ENCODE measurements around the gene LANCL2.
"Not testable (repeated sequence)": the region's sequence is repeated elsewhere in the genome, so short reads cannot be mapped to it uniquely, and the experiment has no call there.

LANCL2 gene

DNA sequence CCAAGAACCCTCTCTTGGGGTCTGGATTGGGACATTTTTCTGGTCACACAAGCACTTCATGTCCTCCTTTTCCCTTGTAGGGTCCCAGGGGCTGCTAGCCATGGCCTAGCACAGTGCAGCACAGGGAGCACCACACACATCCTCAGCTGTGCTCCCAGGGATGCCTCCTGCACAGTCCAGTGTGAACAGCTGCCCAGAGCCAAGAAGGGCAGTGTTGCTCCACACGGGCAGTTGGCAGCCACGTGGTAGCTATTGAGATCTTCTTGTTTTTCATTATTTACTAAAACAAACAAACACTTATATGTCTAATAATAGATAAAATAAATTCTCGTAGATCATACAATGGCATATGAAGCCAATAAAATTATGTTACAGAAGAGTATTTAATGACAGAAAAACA lies 13.9 kb upstream of the LANCL2 start:
- Histone ChIP-seq H2BK15ac (ENCODE audit: low read depth, poor library complexity, severe bottlenecking) (no peak overlapping the region), H2BK120ac (ENCODE audit: low read depth, low read length) (no peak overlapping the region), H3K27ac (ENCODE audit: low read length, poor library complexity, severe bottlenecking) (no peak overlapping the region), H4K8ac (ENCODE audit: low read length) (no peak overlapping the region), H3K4me2 (ENCODE audit: low read length, poor library complexity, severe bottlenecking) (no peak overlapping the region), H2BK5ac (ENCODE audit: low read depth, low read length, poor library complexity, severe bottlenecking) (no peak overlapping the region), H3K9me3 (ENCODE audit: control insufficient read depth, low read length) (no peaks in the 10 kb centered on the region), H3K4me1 (ENCODE audit: control insufficient read depth, insufficient read depth, low read depth, low read length) (no peaks in the 10 kb centered on the region), H3K14ac (ENCODE audit: low read length in 2 of 2) (no peak overlapping the region), H3K36me3 (ENCODE audit: control insufficient read depth in 1 of 2, insufficient read depth in 2 of 2, low read depth in 1 of 2, low read length in 2 of 2) (no peaks in the 10 kb centered on the region), H3K27me3 (ENCODE audit: control insufficient read depth in 1 of 2, insufficient read depth in 1 of 2, low read length in 2 of 2) (no peaks in the 10 kb centered on the region), H4K91ac (ENCODE audit: low read length) (no peak overlapping the region), H2AK5ac (ENCODE audit: low read length, severe bottlenecking) (no peak overlapping the region), H2AFZ (ENCODE audit: low read depth, low read length) (no peak overlapping the region), H3K4ac (ENCODE audit: low read depth in 1 of 2, low read length in 2 of 2) (no peak overlapping the region), H2BK12ac (ENCODE audit: low read length in 2 of 2) (no peak overlapping the region), H3K9ac (ENCODE audit: low read length) (no peak overlapping the region), H3K23ac (ENCODE audit: low read length in 2 of 2) (no peak overlapping the region), H3K79me1 (replicated peaks; ENCODE audit: low read length, poor library complexity, severe bottlenecking) (no peaks in the 10 kb centered on the region), H3K4me3 (ENCODE audit: insufficient read depth in 1 of 2, low read depth in 1 of 2, low read length in 2 of 2) (no peak overlapping the region), H3K18ac (ENCODE audit: low read depth in 1 of 2, low read length in 2 of 2) (no peak overlapping the region)
- no CpG with 5 or more reads among the region's 3 CpGs for WGBS
- DNase-seq, result no peak

- not testable (repeated sequence) for H3K4me2 ChIP-seq (ENCODE audit: low read length, poor library complexity, severe bottlenecking); H2AFZ ChIP-seq (ENCODE audit: low read depth, low read length); H3K4me3 ChIP-seq (ENCODE audit: insufficient read depth in 1 of 2, low read depth in 1 of 2, low read length in 2 of 2); H3K9ac ChIP-seq (ENCODE audit: low read length); H3K23ac ChIP-seq (ENCODE audit: low read length in 2 of 2); H4K8ac ChIP-seq (ENCODE audit: low read length); H3K9me3 ChIP-seq (ENCODE audit: control insufficient read depth, low read length); H3K79me1 ChIP-seq (replicated peaks; ENCODE audit: low read length, poor library complexity, severe bottlenecking); H2BK12ac ChIP-seq (ENCODE audit: low read length in 2 of 2); H3K18ac ChIP-seq (ENCODE audit: low read depth in 1 of 2, low read length in 2 of 2); H2BK15ac ChIP-seq (ENCODE audit: low read depth, poor library complexity, severe bottlenecking); H2AK5ac ChIP-seq (ENCODE audit: low read length, severe bottlenecking); H2BK120ac ChIP-seq (ENCODE audit: low read depth, low read length); DNase-seq; H3K27me3 ChIP-seq (ENCODE audit: control insufficient read depth in 1 of 2, insufficient read depth in 1 of 2, low read length in 2 of 2); H3K27ac ChIP-seq (ENCODE audit: low read length, poor library complexity, severe bottlenecking); H3K4me1 ChIP-seq (ENCODE audit: control insufficient read depth, insufficient read depth, low read depth, low read length); H3K14ac ChIP-seq (ENCODE audit: low read length in 2 of 2); H2BK5ac ChIP-seq (ENCODE audit: low read depth, low read length, poor library complexity, severe bottlenecking); H3K36me3 ChIP-seq (ENCODE audit: control insufficient read depth in 1 of 2, insufficient read depth in 2 of 2, low read depth in 1 of 2, low read length in 2 of 2); H4K91ac ChIP-seq (ENCODE audit: low read length); H3K4ac ChIP-seq (ENCODE audit: low read depth in 1 of 2, low read length in 2 of 2)
- WGBS, result 96% methylated on average over 6 of the region's 6 CpGs
These were observed 12.2 kb upstream of the LANCL2 start for GRCh38 chr7:55352947-55353273.

GRCh38 chr7:55360486-55360885 lies 4.7 kb upstream of the LANCL2 start:
- Histone ChIP-seq H3K23ac (ENCODE audit: low read length in 2 of 2) (no peak overlapping the region), H2AFZ (ENCODE audit: low read depth, low read length) (no peak overlapping the region), H3K4ac (ENCODE audit: low read depth in 1 of 2, low read length in 2 of 2) (no peak overlapping the region), H3K27me3 (ENCODE audit: control insufficient read depth in 1 of 2, insufficient read depth in 1 of 2, low read length in 2 of 2) (peaks cover 8 to 15% of the 10 kb centered on the region in 2 experiments), H2AK5ac (ENCODE audit: low read length, severe bottlenecking) (no peak overlapping the region), H3K4me2 (ENCODE audit: low read length, poor library complexity, severe bottlenecking) (no peak overlapping the region), H2BK120ac (ENCODE audit: low read depth, low read length) (no peak overlapping the region), H2BK5ac (ENCODE audit: low read depth, low read length, poor library complexity, severe bottlenecking) (no peak overlapping the region), H3K4me3 (ENCODE audit: insufficient read depth in 1 of 2, low read depth in 1 of 2, low read length in 2 of 2) (no peak overlapping the region), H3K9ac (ENCODE audit: low read length) (no peak overlapping the region), H3K9me3 (ENCODE audit: control insufficient read depth, low read length) (peaks cover 12% of the 10 kb centered on the region), H4K91ac (ENCODE audit: low read length) (no peak overlapping the region), H2BK12ac (ENCODE audit: low read length in 2 of 2) (no peak overlapping the region), H4K8ac (ENCODE audit: low read length) (no peak overlapping the region), H3K4me1 (ENCODE audit: control insufficient read depth, insufficient read depth, low read depth, low read length) (peaks cover 2% of the 10 kb centered on the region), H3K79me1 (replicated peaks; ENCODE audit: low read length, poor library complexity, severe bottlenecking) (peaks cover 3% of the 10 kb centered on the region), H2BK15ac (ENCODE audit: low read depth, poor library complexity, severe bottlenecking) (no peak overlapping the region), H3K18ac (ENCODE audit: low read depth in 1 of 2, low read length in 2 of 2) (no peak overlapping the region), H3K36me3 (ENCODE audit: control insufficient read depth in 1 of 2, insufficient read depth in 2 of 2, low read depth in 1 of 2, low read length in 2 of 2) (peaks cover 0 to under 1% of the 10 kb centered on the region in 2 experiments), H3K14ac (ENCODE audit: low read length in 2 of 2) (no peak overlapping the region), H3K27ac (ENCODE audit: low read length, poor library complexity, severe bottlenecking) (no peak overlapping the region)
- WGBS, result 71% methylated on average over 2 of the region's 2 CpGs
- DNase-seq, result no peak

DNA sequence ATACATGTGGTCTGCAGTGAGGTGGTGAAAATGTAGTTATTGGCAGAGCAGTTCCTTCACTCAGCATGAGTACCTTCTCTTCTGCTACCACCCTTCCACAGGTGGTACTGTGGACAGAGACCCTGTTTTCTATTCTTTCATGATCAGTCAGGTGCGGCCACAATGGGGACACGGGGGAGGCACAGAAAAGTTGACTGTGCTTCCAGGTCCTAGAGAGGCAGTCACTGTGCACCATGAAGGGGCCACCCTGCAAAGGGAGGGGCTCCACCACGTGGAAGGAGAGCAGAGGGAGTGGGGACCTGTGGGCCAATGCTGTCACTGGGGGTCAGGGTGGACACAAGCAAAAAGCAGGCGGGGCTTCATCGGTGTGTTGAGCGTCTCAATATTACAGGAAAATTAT lies 3.6 kb upstream of the LANCL2 start:
- Histone ChIP-seq H2AK5ac (ENCODE audit: low read length, severe bottlenecking) (no peak overlapping the region), H3K27me3 (ENCODE audit: control insufficient read depth in 1 of 2, insufficient read depth in 1 of 2, low read length in 2 of 2) (peaks cover 8 to 15% of the 10 kb centered on the region in 2 experiments), H3K9ac (ENCODE audit: low read length) (no peak overlapping the region), H3K23ac (ENCODE audit: low read length in 2 of 2) (no peak overlapping the region), H2BK5ac (ENCODE audit: low read depth, low read length, poor library complexity, severe bottlenecking) (no peak overlapping the region), H4K8ac (ENCODE audit: low read length) (no peak overlapping the region), H3K4me2 (ENCODE audit: low read length, poor library complexity, severe bottlenecking) (no peak overlapping the region), H3K36me3 (ENCODE audit: control insufficient read depth in 1 of 2, insufficient read depth in 2 of 2, low read depth in 1 of 2, low read length in 2 of 2) (peaks cover 0 to 3% of the 10 kb centered on the region in 2 experiments), H3K79me1 (replicated peaks; ENCODE audit: low read length, poor library complexity, severe bottlenecking) (peaks cover 5% of the 10 kb centered on the region), H2BK15ac (ENCODE audit: low read depth, poor library complexity, severe bottlenecking) (no peak overlapping the region), H3K4me1 (ENCODE audit: control insufficient read depth, insufficient read depth, low read depth, low read length) (peaks cover 2% of the 10 kb centered on the region), H3K9me3 (ENCODE audit: control insufficient read depth, low read length) (peaks cover 12% of the 10 kb centered on the region), H4K91ac (ENCODE audit: low read length) (no peak overlapping the region), H2BK12ac (ENCODE audit: low read length in 2 of 2) (no peak overlapping the region), H3K14ac (ENCODE audit: low read length in 2 of 2) (no peak overlapping the region), H3K27ac (ENCODE audit: low read length, poor library complexity, severe bottlenecking) (no peak overlapping the region), H2AFZ (ENCODE audit: low read depth, low read length) (no peak overlapping the region), H2BK120ac (ENCODE audit: low read depth, low read length) (no peak overlapping the region), H3K4me3 (ENCODE audit: insufficient read depth in 1 of 2, low read depth in 1 of 2, low read length in 2 of 2) (no peak overlapping the region), H3K4ac (ENCODE audit: low read depth in 1 of 2, low read length in 2 of 2) (no peak overlapping the region), H3K18ac (ENCODE audit: low read depth in 1 of 2, low read length in 2 of 2) (no peak overlapping the region)
- DNase-seq, result no peak
- 62% methylated on average over 3 of the region's 6 CpGs for WGBS

Measured in mesenchymal stem cell (in vitro differentiated cells and primary cell).